Liver (tissue), 9 donors: ENCODE measurements around the gene CHRNA9. TPM values are rescaled to one million over a fixed set of nuclear protein-coding genes. Genes with fewer than 3 reads are reported as not detected.

ENCODE experiments used
- DNase-seq: peaks from one replicate; pipeline ENCODE4 v3.0.0-alpha.2; 2017; ENCODE audit warnings: low spot score
- H3K27ac ChIP-seq, 2 donors: one replicate each; pipeline ENCODE4 v1.7.0; 2013; ENCODE audit warnings: inconsistent platforms in 2 of 2, low read length in 2 of 2, control low read depth in 1 of 2, low read depth in 1 of 2, mild to moderate bottlenecking in 1 of 2
- H3K27me3 ChIP-seq, 4 donors: one replicate each; pipeline versions ENCODE4 v1.6.1 to v1.7.0; 2013; ENCODE audit warnings: low read length in 3 of 4, inconsistent platforms in 1 of 4, mild to moderate bottlenecking in 1 of 4, moderate library complexity in 1 of 4; ENCODE audit not compliant: control insufficient read depth in 4 of 4, insufficient read depth in 4 of 4
- H3K36me3 ChIP-seq, 4 donors: one replicate each; pipeline versions ENCODE4 v1.6.1 to v1.7.0; 2013; ENCODE audit warnings: low read length in 3 of 4, mild to moderate bottlenecking in 3 of 4, low read depth in 1 of 4, moderate library complexity in 1 of 4; ENCODE audit not compliant: control insufficient read depth in 4 of 4, insufficient read depth in 3 of 4
- H3K4me1 ChIP-seq, 4 donors: one replicate each; pipeline versions ENCODE4 v1.6.1 to v1.7.0; 2013; ENCODE audit warnings: low read length in 3 of 4, mild to moderate bottlenecking in 3 of 4, moderate library complexity in 1 of 4; ENCODE audit not compliant: control insufficient read depth in 4 of 4, insufficient read depth in 4 of 4
- H3K4me3 ChIP-seq, 3 donors: one replicate each; pipeline versions ENCODE4 v1.6.1 to v1.7.0; 2013; ENCODE audit warnings: low read length in 3 of 3, control low read depth in 1 of 3, low read depth in 1 of 3, mild to moderate bottlenecking in 1 of 3
- H3K9ac ChIP-seq, 2 donors: one replicate each; pipeline ENCODE4 v1.7.0; 2013; ENCODE audit warnings: low read length in 2 of 2, mild to moderate bottlenecking in 2 of 2, moderate library complexity in 2 of 2, control low read depth in 1 of 2, low read depth in 1 of 2
- H3K9me3 ChIP-seq, 4 donors: one replicate each; pipeline versions ENCODE4 v1.6.1 to v1.7.0; 2013; ENCODE audit warnings: low read length in 3 of 4; ENCODE audit not compliant: control insufficient read depth in 4 of 4
- ATF3 ChIP-seq: IDR thresholded peaks from 2 replicates; pipeline ENCODE4 v1.6.1; 2016; ENCODE audit warnings: antibody characterized with exemption
- CTCF ChIP-seq: fragments of 150-350 bp; IDR thresholded peaks from 2 replicates; pipeline ENCODE4 v1.5.1; 2017; ENCODE audit warnings: improper control_type of control experiment, low read depth, low read length; ENCODE audit not compliant: missing input control
- EGR1 ChIP-seq, 2 donors: IDR thresholded peaks; 2 replicates each; pipeline ENCODE4 v1.6.1; 2016 to 2018; ENCODE audit warnings: antibody characterized with exemption in 2 of 2, low read depth in 2 of 2
- FOXA1 ChIP-seq: IDR thresholded peaks from 2 replicates; pipeline ENCODE4 v1.6.1; 2016; ENCODE audit warnings: antibody characterized with exemption
- FOXA2 ChIP-seq: IDR thresholded peaks from 2 replicates; pipeline ENCODE4 v1.6.1; 2016; ENCODE audit warnings: antibody characterized with exemption
- GABPA ChIP-seq, 2 donors: IDR thresholded peaks in 1 of 2; conservative IDR thresholded peaks in 1 of 2; 2 replicates each; pipeline ENCODE4 v1.6.1; 2016; ENCODE audit warnings: antibody characterized with exemption in 2 of 2, mild to moderate bottlenecking in 1 of 2, moderate library complexity in 1 of 2
- HNF4A ChIP-seq, 2 donors: conservative IDR thresholded peaks; 2 replicates each; pipeline ENCODE4 v1.6.1; 2016; ENCODE audit warnings: antibody characterized with exemption in 2 of 2, mild to moderate bottlenecking in 2 of 2
- HNF4G ChIP-seq: IDR thresholded peaks from 2 replicates; pipeline ENCODE4 v1.6.1; 2016; ENCODE audit warnings: antibody characterized with exemption
- NR2F2 ChIP-seq: IDR thresholded peaks from 2 replicates; pipeline ENCODE4 v1.6.1; 2016; ENCODE audit warnings: antibody characterized with exemption
- RAD21 ChIP-seq, 2 donors: IDR thresholded peaks; 2 replicates each; pipeline ENCODE4 v1.6.1; 2016; ENCODE audit warnings: antibody characterized with exemption in 2 of 2, mild to moderate bottlenecking in 2 of 2
- RXRA ChIP-seq, 2 donors: IDR thresholded peaks; 2 replicates each; pipeline ENCODE4 v1.6.1; 2017 to 2018; ENCODE audit warnings: antibody characterized with exemption in 2 of 2, mild to moderate bottlenecking in 1 of 2
- SP1 ChIP-seq: IDR thresholded peaks from 2 replicates; pipeline ENCODE4 v1.6.1; 2018; ENCODE audit warnings: antibody characterized with exemption, mild to moderate bottlenecking
- TAF1 ChIP-seq: conservative IDR thresholded peaks from 2 replicates; pipeline ENCODE4 v1.6.1; 2016; ENCODE audit warnings: antibody characterized with exemption, mild to moderate bottlenecking
- YY1 ChIP-seq: IDR thresholded peaks from 2 replicates; pipeline ENCODE4 v1.6.1; 2016; ENCODE audit warnings: antibody characterized with exemption, mild to moderate bottlenecking
- ZBTB33 ChIP-seq: IDR thresholded peaks from 2 replicates; pipeline ENCODE4 v1.6.1; 2016; ENCODE audit warnings: antibody characterized with exemption
- WGBS: extraction: QIAGEN DNeasy Blood & Tissue Kit; methylation state at CpG from one replicate; pipeline ENCODE4 v1.1.7; 2013; 5-methylcytosine and 5-hydroxymethylcytosine counted together
- polyA plus RNA-seq, 2 donors: library from polyadenylated mRNA; stranded (reverse) in 1 of 2; unstranded in 1 of 2; fragments of 200-250 nt in 1 of 2; fragments of >200 nt in 1 of 2; fragmentation: Nextera tagmentation in 1 of 2; extraction: Ambion mirVana in 1 of 2; gene quantifications; one replicate each; pipeline versions ENCODE4 v1.2.1 to v1.2.3, GENCODE V29; 2013 to 2015
- total RNA-seq, 2 donors: library from RNA; depleted of rRNA; stranded (reverse); fragments of >200 nt; gene quantifications; one replicate each; pipeline ENCODE4 v1.2.3, GENCODE V29; 2014
- donor health status: healthy.
- donor health status: healthy.
- donor health status: healthy.
- donor health status: healthy.
- donor health status: healthy.

The CHRNA9 gene
- total and polyA plus RNA-seq, 4 donors = not detected

DNA sequence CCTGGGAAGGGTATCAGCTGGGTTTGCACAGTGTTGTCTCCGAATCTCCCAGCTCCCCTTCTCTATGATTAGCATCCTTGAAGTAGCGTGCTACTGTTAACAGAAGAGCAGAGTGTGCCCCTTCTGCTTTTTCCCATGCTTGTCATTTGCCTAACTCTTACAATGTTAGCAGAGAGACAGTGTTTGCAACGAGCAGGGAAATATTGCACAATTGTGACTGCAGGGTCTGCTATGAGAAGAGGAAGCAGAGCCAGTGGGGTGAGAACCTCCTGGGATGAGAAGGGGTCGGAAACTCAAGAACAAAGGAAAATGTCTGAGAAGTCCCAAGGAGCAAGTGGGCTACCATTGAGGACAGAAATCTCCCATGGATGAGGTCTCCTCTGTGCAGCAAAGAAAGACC, 7.8 kb upstream of the CHRNA9 start:
- TF ChIP-seq RAD21 (IDR thresholded peaks at IDR 0.05) (no peak), FOXA1 (no peak), SP1 (no peak), RXRA (IDR thresholded peaks at IDR 0.05) (no peak), HNF4G (no peak), CTCF (no peak), TAF1 (no peak), ZBTB33 (no peak), YY1 (no peak), NR2F2 (no peak), ATF3 (no peak), FOXA2 (no peak), GABPA (IDR thresholded peaks at IDR 0.05 in 1 of 2, conservative IDR thresholded peaks at IDR 0.05 in 1 of 2) (no peak), EGR1 (IDR thresholded peaks at IDR 0.05; ENCODE audit: low read depth in 2 of 2) (no peak), HNF4A (conservative IDR thresholded peaks at IDR 0.05) (no peak)
- Histone ChIP-seq H3K27me3 (no peaks in the 10 kb centered on the region), H3K4me3 (no peak overlapping the region), H3K9ac (no peak overlapping the region), H3K4me1 (peaks cover 2 to 16% (median 9%) of the 10 kb centered on the region in 4 donors), H3K27ac (no peak overlapping the region), H3K9me3 (no peaks in the 10 kb centered on the region), H3K36me3 (no peaks in the 10 kb centered on the region)
- no peak for DNase-seq
- WGBS = 67% methylated on average over 4 of the region's 4 CpGs

DNA sequence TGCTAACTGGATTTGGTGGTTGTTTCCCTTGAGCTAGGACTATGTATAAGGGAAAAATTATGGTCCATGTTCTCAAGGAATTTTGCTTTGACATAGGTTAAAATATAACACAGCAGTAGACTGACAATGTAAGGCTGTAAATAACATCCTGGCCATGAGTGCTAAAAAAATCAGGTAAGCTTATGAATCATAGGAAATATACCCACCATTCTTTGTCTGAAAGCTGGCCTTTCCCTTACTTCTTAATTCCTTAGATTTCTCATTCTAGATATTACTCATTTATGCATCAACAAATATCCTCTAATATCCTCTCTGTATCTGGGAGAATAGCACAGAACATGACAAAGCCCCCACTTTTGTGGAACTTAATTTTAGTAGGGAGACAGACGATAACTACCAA, 6.8 kb upstream of the CHRNA9 start:
- 95% methylated on average over 1 of the region's 1 CpG for WGBS
- Histone ChIP-seq H3K27me3 (no peaks in the 10 kb centered on the region), H3K9ac (no peak overlapping the region), H3K4me3 (no peak overlapping the region), H3K4me1 (peaks cover 2 to 16% (median 9%) of the 10 kb centered on the region in 4 donors), H3K9me3 (no peaks in the 10 kb centered on the region), H3K27ac (no peak overlapping the region), H3K36me3 (no peaks in the 10 kb centered on the region)
- no peak for DNase-seq
- TF ChIP-seq HNF4A (conservative IDR thresholded peaks at IDR 0.05) = no peak
- TF ChIP-seq SP1 = no peak
- no peak for TF ChIP-seq ZBTB33
- TF ChIP-seq HNF4G = no peak
- TF ChIP-seq NR2F2 = no peak
- no peak for TF ChIP-seq RXRA (IDR thresholded peaks at IDR 0.05)
- no peak for TF ChIP-seq CTCF
- TF ChIP-seq GABPA (IDR thresholded peaks at IDR 0.05 in 1 of 2, conservative IDR thresholded peaks at IDR 0.05 in 1 of 2) = no peak
- no peak for TF ChIP-seq TAF1
- no peak for TF ChIP-seq EGR1 (IDR thresholded peaks at IDR 0.05; ENCODE audit: low read depth in 2 of 2)
